ENCODE measurements around the gene LRFN5. TPM values are rescaled to one million over a fixed set of nuclear protein-coding genes. Genes with fewer than 3 reads are reported as not detected.

The LRFN5 gene
- total RNA-seq, 1 donor from 2014 or later, result 0.11 TPM

GRCh38 chr14:41915732-41916131 lies 309.1 kb downstream of the LRFN5 start:
- no peak for DNase-seq (ENCODE audit: low spot score in 2 of 2)
- no peaks in the 10 kb centered on the region for H3K36me3 ChIP-seq
- TF ChIP-seq CTCF (IDR thresholded peaks at IDR 0.05), result no peak
- intact Hi-C loops (cut with DNase I), result no loop called here
- no peaks in the 10 kb centered on the region for H3K4me1 ChIP-seq
- no peak overlapping the region for H3K4me3 ChIP-seq
- H3K27me3 ChIP-seq, result no peaks in the 10 kb centered on the region
- peaks cover 0 to 4% of the 10 kb centered on the region in 2 donors for H3K9me3 ChIP-seq
- no peak overlapping the region for H3K27ac ChIP-seq

- intact Hi-C loops (cut with DNase I), result no loop called here
- DNase-seq (ENCODE audit: low spot score in 2 of 2), result no peak
- Histone ChIP-seq H3K4me3 (no peak overlapping the region), H3K36me3 (no peaks in the 10 kb centered on the region), H3K4me1 (no peaks in the 10 kb centered on the region), H3K27me3 (no peaks in the 10 kb centered on the region), H3K27ac (no peak overlapping the region), H3K9me3 (peaks cover 0 to 4% of the 10 kb centered on the region in 2 donors)
- TF ChIP-seq CTCF (IDR thresholded peaks at IDR 0.05), result no peak
Measured at GRCh38 chr14:41916313-41916712, 309.6 kb downstream of the LRFN5 start.

GRCh38 chr14:41925409-41925808 lies 318.7 kb downstream of the LRFN5 start:
- H3K27me3 ChIP-seq, result no peaks in the 10 kb centered on the region
- no peak overlapping the region for H3K4me3 ChIP-seq
- intact Hi-C loops (cut with DNase I), result no loop called here
- H3K9me3 ChIP-seq, result no peaks in the 10 kb centered on the region
- no peak for DNase-seq (ENCODE audit: low spot score in 2 of 2)
- no peak for TF ChIP-seq CTCF (IDR thresholded peaks at IDR 0.05)
- H3K27ac ChIP-seq, result no peak overlapping the region
- H3K36me3 ChIP-seq, result no peaks in the 10 kb centered on the region
- no peaks in the 10 kb centered on the region for H3K4me1 ChIP-seq

GRCh38 chr14:41950428-41951151 lies 343.9 kb downstream of the LRFN5 start:
- H3K36me3 ChIP-seq, result no peaks in the 10 kb centered on the region
- TF ChIP-seq CTCF (IDR thresholded peaks at IDR 0.05), result no peak
- intact Hi-C loops (cut with DNase I), result no loop called here

More at GRCh38 chr14:41950428-41951151, 343.9 kb downstream of the LRFN5 start:
- Histone ChIP-seq H3K4me3 (no peak overlapping the region), H3K9me3 (no peaks in the 10 kb centered on the region), H3K27me3 (no peaks in the 10 kb centered on the region), H3K4me1 (no peaks in the 10 kb centered on the region), H3K27ac (no peak overlapping the region)
- DNase-seq (ENCODE audit: low spot score in 2 of 2), result no peak
